Ovary (tissue), 3 donors: ENCODE results near the gene LDHA.

Source experiments
- EP300 ChIP-seq: sonication (generic); formaldehyde crosslinking; IDR thresholded peaks from one replicate; pipeline ENCODE4 v1.6.1; 2017; ENCODE audit warnings: antibody characterized with exemption
- TF ChIP-seq, protein P1 (sequence below), 3 donors: fragments of 450-650 bp in 2 of 3; fragments of 200-600 bp in 1 of 3; IDR thresholded peaks; one replicate each; pipeline versions ENCODE4 v1.5.1 to v1.8.0; 2016 to 2022; ENCODE audit warnings: antibody characterized with exemption in 3 of 3, mild to moderate bottlenecking in 1 of 3
- donor health status: DM: no; HTN: no; CAD: no.

GRCh38 chr11:18429332-18429731, 35.0 kb downstream of the LDHA start:
- TF ChIP-seq, protein P1, sequence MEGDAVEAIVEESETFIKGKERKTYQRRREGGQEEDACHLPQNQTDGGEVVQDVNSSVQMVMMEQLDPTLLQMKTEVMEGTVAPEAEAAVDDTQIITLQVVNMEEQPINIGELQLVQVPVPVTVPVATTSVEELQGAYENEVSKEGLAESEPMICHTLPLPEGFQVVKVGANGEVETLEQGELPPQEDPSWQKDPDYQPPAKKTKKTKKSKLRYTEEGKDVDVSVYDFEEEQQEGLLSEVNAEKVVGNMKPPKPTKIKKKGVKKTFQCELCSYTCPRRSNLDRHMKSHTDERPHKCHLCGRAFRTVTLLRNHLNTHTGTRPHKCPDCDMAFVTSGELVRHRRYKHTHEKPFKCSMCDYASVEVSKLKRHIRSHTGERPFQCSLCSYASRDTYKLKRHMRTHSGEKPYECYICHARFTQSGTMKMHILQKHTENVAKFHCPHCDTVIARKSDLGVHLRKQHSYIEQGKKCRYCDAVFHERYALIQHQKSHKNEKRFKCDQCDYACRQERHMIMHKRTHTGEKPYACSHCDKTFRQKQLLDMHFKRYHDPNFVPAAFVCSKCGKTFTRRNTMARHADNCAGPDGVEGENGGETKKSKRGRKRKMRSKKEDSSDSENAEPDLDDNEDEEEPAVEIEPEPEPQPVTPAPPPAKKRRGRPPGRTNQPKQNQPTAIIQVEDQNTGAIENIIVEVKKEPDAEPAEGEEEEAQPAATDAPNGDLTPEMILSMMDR (IDR thresholded peaks at IDR 0.05) = no peak
- no peak for TF ChIP-seq EP300
